CMK (cell line): ENCODE measurements around the gene HUS1B.
"Not testable (repeated sequence)": the region's sequence is repeated elsewhere in the genome, so short reads cannot be mapped to it uniquely, and the experiment has no call there.

Source experiments
- DNase-seq: peaks from one replicate; pipeline ENCODE4 v3.0.0-alpha.2; 2010; ENCODE audit warnings: low read depth

The HUS1B gene

GRCh38 chr6:678520-678919 is 21.6 kb upstream of the HUS1B start:
- no peak for DNase-seq

- DNase-seq, result no peak
Measured at GRCh38 chr6:677919-678318, 21.0 kb upstream of the HUS1B start.

GRCh38 chr6:674956-675355 is 18.1 kb upstream of the HUS1B start:
- DNase-seq, result no peak

GRCh38 chr6:674406-674805 is 17.5 kb upstream of the HUS1B start:
- no peak for DNase-seq

- no peak for DNase-seq
Measured at GRCh38 chr6:667253-667927, 10.5 kb upstream of the HUS1B start.

GRCh38 chr6:665403-666267 is 8.7 kb upstream of the HUS1B start:
- DNase-seq, result no peak

- DNase-seq, result not testable (repeated sequence)
Measured at GRCh38 chr6:663788-664187, 6.9 kb upstream of the HUS1B start.

- DNase-seq, result no peak
Measured at GRCh38 chr6:659716-660581, 3.0 kb upstream of the HUS1B start.

GRCh38 chr6:658244-658643 is 1.3 kb upstream of the HUS1B start:
- no peak for DNase-seq

GRCh38 chr6:657743-658142 is 843 bp upstream of the HUS1B start:
- no peak for DNase-seq

- no peak for DNase-seq
Measured at GRCh38 chr6:654136-654535, 2.8 kb downstream of the HUS1B start.

- DNase-seq, result no peak
Measured at GRCh38 chr6:652865-653264, 4.0 kb downstream of the HUS1B start.

GRCh38 chr6:650098-650497 is 6.8 kb downstream of the HUS1B start:
- no peak for DNase-seq

GRCh38 chr6:642805-643204 is 14.1 kb downstream of the HUS1B start:
- no peak for DNase-seq

- no peak for DNase-seq
Measured at GRCh38 chr6:641225-641985, 15.5 kb downstream of the HUS1B start.

GRCh38 chr6:636488-636887 is 20.4 kb downstream of the HUS1B start:
- no peak for DNase-seq

GRCh38 chr6:635233-635632 is 21.7 kb downstream of the HUS1B start:
- no peak for DNase-seq

- no peak for DNase-seq
Measured at GRCh38 chr6:633611-634010, 23.3 kb downstream of the HUS1B start.

GRCh38 chr6:628766-629165 is 28.1 kb downstream of the HUS1B start:
- no peak for DNase-seq

GRCh38 chr6:626236-626635 is 30.7 kb downstream of the HUS1B start:
- no peak for DNase-seq

GRCh38 chr6:624979-625378 is 31.9 kb downstream of the HUS1B start:
- DNase-seq, result no peak

- DNase-seq, result no peak
Measured at GRCh38 chr6:622462-622861, 34.4 kb downstream of the HUS1B start.
